CMK (cell line): ENCODE measurements around the gene ARHGAP32.
"Not testable (repeated sequence)": the region's sequence is repeated elsewhere in the genome, so short reads cannot be mapped to it uniquely, and the experiment has no call there.

Experiments used
- DNase-seq: peaks from one replicate; pipeline ENCODE4 v3.0.0-alpha.2; 2010; ENCODE audit warnings: low read depth

ARHGAP32 gene

DNA sequence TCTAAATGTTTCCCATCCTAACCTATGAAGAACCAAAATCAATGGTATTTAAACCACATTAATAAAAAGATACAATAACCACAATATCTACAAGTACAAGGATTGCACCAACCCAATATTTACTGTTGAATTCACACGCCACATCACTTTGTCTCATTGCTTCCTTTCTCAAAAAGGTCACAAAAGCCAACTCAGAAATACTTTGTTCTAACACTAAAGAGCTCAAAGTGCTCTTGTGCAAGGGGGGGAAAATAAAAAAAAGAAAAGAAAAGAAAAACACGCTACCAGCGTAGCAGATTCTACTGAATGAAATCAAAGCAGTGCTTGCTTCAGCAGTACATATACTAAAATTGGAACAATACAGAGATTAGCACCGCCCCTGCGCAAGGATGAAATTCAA, 10.5 kb upstream of the ARHGAP32 start:
- DNase-seq: no peak

DNA sequence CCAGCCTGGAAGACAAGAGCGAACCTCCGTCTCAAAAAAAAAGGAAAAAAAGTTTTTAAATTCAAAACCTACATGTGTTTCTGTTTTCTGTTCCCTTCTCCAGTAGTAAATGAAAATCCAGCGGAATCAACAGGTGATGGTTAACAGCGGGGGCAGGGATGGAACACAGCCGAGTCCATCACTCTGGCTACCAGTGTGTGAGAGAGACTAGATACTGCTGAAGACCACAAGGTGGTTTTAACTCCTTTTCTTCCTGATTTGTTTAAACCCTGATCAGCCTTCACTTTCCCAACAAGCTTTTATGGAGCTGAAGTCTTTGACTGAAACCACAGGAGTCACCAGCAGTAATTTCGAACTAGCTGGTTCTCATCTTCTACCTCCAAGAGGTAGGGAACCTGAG, 3.6 kb upstream of the ARHGAP32 start:
- DNase-seq: no peak

DNA sequence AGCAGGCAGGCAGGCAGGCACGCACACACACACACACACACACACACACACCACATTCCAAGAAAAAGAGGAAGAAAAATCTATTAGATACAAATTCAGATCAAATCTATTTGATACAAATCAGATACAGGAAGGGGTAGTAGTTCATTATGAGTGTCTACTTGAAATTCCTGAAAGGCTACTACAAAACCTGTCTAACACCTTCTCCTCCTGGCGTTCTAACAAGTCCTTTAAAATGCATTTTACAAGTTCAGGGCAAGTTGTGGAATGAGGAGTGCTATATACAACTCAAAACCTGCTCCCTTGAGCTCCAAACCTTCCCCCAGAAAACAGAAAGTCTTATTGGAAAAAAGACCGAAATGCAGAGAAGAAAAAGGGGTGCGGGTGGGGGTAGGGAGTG, 476 bp downstream of the ARHGAP32 start:
- DNase-seq: no peak

DNA sequence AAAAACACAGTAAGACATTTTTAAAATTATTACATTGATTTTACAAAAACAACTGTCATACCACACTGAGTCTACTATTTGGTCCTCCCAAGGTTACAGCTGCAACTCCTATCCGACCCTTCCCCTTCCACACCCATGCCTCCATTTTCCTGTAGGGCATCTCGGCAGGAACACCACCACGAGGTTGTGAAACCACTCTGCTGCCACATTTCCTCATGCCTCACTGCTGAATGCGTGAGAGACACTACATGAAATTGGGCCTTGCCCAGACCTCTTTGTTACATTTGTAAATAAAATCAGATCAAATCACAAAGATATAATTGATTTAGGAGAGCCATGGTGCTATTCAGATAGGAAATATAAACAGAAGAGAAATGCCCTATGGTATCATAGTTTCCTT, 2.0 kb downstream of the ARHGAP32 start:
- no peak for DNase-seq

DNA sequence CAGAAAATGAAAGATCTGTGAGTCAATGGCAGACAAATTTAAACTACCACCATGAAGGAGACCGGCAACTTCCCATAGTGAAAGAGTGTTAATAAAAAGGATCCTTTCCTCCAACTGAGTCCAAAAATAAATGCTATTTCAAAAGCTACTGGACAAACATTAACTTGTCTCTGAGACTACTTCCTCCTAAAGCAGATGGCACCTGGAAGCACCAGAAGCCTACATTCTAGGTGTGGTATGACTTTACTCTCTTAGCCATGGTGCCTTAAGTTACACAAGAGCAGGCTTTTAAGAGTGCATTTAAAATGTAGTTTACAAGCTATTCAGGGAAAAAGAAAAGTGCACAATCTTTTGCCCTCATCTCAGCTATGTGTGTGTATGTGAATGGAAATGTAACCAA, 2.5 kb downstream of the ARHGAP32 start:
- DNase-seq: no peak

DNA sequence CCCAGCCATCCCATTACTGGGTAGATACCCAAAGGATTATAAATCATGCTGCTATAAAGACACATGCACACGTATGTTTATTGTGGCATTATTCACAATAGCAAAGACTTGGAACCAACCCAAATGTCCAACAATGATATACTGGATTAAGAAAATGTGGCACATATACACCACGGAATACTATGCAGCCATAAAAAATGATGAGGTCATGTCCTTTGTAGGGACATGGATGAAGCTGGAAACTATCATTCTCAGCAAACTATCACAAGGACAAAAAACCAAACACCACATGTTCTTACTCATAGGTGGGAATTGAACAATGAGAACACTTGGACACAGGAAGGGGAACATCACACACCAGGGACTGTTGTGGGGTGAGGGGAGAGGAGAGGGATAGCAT, 7.0 kb downstream of the ARHGAP32 start:
- DNase-seq: not testable (repeated sequence)

DNA sequence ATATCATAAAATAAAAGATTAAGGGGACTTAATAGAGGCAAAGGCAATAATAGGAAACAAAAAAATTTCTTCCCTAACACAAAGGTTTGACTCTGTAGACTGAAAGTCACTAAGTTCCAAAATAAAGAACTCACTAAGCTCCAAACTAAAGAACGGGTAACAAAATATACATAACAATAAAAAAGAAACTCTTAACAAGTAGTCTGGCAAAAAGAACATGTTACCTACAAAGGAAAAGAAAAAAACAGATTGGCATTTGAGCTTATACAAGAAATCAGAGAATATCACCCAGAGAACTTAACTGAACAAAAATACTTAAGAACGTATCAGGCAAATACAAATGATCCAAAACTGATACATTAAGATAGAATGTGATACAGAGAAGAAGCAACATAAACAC, 7.5 kb downstream of the ARHGAP32 start:
- DNase-seq: no peak

DNA sequence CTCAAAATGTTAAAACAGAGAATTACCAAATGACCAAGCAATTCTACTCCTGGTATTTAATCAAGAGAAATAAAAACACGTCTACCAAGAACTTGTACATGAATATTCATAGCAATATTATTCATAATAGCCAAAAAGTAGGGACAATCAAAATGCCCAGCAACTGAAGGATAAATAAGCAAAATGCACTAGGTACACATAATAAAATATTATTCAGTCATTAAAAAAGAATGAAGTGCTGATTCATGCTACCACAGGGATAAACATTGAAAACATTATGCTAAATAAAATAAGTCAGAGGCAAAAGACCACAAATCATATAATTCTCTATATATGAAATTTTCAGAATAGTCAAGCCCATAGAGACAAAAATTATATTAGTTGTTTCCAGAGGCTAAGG, 24.8 kb downstream of the ARHGAP32 start:
- no peak for DNase-seq

DNA sequence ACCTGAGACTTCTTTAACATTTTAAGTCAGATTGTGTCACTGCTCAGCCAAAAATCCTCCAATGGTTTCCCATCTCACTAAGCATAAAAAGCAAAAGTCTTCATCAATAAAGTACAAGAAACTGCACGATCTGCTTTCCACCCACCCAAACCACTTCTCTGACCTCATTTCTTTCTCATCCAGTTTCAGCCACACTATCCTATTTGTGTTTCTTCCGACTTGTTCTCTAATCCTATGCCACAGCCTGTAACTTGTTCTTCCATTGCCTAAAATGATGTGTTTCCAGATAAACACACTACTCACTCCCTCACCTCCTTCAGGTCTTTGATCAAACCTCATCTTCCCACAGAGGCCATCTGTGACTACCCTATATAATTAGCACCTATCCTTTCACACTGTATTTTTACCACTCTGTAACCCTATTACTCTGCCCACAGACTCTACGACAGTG, 28.4 kb downstream of the ARHGAP32 start:
- DNase-seq: no peak

DNA sequence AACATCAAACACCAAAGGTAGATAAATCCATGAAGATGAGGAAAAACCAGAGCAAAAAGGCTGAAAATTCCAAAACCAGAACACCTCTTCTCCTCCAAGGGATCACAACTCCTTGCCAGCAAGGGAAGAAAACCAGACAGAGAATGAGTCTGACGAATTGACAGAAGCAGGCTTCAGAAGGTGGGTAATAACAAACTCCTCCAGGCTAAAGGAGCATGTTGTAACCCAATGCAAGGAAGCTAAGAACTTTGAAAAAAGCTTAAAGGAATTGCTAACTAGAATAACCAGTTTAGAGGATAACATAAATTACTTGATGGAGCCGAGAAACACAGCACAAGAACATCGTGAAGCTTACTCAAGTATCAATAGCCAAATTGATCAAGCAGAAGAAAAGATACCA, 35.0 kb downstream of the ARHGAP32 start:
- DNase-seq: not testable (repeated sequence)

DNA sequence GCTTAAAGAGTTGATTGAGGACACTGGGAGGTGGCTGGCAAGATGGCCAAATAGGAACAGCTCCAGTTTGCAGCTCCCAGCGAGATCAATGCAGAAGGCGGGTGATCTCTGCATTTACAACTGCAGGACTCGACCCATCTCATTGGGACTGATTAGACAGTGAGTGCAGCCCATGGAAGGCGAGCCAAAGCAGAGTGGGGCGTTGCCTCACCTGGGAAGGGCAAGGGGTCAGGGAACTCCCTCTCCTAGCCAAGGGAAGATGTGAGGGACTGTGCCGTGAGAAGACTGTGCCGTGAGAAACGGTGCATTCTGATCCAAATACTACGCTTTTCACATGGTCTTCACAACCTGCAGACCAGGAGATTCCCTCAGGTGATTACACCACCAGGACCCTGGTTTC, 36.4 kb downstream of the ARHGAP32 start:
- no peak for DNase-seq

DNA sequence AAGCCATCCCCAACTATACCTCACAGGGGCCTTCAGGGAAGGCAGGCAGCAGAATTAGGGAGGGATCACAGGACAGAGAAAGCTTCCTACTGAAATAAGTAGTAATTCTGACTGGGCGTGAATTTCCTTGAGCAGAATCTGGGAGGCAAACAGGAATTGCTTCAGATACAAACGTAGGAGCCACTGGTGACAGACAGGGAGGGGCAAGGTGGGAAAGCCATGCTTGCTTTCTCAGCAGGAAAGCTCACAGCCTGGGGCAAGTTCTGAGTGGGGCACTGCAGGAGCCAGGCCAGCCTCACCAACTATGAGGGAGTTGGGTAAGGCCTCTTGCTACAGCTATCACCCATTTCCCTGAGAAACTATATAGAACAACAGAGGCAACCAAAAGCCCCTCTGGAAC, 43.6 kb downstream of the ARHGAP32 start:
- no peak for DNase-seq

DNA sequence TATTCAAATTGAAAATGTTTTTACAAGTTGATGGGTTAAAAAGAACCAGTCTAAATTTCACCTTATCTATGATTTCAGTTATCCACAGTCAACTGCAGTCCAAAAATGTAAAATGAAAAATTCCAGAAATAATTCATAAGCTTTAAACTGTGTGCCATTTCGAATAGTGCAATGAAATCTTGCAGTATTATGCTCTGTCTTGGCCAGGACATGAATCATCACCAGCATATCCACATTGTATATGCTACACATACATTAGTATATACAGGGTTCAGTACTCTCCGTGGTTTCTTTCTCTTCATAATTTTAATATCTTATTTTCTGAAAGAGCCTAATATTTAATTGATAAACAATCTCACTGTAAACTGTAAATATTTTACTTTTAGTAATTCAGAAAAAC, 45.9 kb downstream of the ARHGAP32 start:
- no peak for DNase-seq

DNA sequence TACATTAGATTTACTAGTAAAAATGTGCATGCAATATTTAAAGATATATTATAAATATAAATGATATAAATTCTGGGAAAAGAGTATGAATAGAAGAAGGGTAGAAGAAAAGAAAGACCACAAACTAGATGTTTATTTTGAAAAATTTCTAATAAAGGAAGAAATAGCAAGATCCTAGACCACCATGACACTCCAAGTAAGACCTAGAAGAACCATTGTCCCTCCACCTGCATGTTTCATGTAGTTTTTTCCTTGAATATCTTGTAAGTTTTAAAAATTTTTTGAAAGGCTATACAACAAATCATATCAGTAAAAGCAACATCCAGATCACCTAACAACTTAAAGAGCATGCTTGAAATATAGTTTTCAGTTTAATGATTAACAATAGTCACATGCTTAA, 46.8 kb downstream of the ARHGAP32 start:
- no peak for DNase-seq

DNA sequence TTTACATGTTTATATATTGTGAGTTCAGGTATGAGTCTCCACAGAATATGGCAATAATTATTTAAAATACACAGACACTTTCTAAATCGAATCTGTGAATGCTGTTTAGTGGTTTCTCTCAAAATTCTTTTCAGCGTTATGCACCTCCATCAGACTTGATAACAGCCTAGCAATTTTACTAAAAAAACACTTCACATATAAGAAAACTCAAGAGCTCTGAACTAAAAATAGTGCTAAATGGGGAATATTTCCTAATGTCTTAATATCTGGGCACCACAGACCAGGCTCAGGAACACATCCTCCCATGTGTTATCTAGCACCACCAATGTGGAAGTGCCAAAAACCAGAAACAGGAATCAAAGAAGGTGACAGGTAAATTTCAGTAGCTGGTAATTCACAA, 47.9 kb downstream of the ARHGAP32 start:
- no peak for DNase-seq

DNA sequence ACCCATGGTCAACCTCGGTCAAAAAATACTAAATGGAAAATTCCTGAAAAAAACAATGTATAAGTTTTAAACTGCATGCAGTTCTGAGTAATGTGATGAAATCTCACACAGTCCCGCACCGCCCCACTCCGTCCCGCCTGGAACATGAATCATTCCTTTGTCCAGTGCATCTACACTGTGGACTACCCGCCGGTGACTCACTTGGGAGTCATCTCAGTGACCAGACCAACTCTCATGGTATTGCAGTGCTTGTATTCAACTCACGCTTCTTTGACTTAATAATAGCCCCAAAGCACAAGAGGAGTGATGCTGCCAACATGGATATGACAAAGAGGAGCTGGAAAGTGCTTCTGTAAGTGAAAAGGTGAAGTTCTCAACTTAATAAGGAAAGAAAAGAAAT, 48.8 kb downstream of the ARHGAP32 start:
- DNase-seq: no peak

DNA sequence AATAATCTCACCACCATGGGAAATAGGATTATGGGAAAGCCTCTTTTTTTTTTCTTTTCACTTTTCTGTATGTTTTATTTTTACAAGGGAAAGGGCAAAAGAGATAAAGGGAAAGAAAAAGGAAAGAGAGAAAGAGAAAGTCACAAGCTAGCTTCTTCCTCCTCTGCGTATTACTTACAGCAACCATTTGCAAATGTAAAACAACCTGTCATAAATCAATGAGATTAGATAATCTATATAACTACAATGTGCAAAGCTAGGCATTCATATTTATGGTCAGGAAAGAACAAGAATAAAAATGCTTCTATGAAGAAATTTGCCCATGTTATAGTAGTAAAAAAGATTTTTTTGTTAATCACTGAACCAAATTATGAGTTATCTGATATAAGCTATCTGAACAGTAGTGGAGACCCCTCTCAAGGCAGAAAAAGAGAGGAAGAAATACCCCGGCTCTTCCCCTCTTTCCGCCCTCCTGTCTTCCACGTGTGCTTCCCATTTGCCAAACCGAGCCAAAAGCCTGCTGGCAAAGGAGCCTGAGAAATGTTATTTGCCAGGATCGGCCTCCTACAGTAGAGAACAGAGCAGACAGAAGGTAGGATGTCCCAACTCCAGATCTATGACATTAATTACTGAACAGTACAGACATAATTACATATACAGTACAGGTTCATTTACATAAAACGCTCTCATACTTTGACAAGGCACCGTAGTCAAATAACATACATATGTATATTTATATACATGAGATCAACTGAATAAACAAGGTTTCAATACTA, 50.2 kb downstream of the ARHGAP32 start:
- DNase-seq: no peak

DNA sequence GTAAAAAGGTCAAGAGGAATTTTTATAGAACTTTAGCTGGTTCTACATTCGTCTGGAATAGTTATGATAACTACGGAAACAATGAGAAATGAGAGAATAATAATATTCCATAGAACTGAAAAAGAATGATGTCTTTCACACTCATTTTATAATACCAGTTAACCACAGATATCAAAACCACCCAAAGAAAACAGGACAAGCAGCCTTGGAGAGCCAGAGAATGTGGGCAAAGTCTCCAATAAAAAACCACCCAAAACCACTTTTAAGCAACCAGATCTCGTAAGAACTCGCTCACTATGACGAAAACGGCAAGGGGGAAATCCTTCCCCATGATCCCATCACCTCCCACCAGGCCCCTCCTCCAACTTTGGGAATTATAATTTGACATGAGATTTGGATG, 60.8 kb downstream of the ARHGAP32 start:
- DNase-seq: no peak

DNA sequence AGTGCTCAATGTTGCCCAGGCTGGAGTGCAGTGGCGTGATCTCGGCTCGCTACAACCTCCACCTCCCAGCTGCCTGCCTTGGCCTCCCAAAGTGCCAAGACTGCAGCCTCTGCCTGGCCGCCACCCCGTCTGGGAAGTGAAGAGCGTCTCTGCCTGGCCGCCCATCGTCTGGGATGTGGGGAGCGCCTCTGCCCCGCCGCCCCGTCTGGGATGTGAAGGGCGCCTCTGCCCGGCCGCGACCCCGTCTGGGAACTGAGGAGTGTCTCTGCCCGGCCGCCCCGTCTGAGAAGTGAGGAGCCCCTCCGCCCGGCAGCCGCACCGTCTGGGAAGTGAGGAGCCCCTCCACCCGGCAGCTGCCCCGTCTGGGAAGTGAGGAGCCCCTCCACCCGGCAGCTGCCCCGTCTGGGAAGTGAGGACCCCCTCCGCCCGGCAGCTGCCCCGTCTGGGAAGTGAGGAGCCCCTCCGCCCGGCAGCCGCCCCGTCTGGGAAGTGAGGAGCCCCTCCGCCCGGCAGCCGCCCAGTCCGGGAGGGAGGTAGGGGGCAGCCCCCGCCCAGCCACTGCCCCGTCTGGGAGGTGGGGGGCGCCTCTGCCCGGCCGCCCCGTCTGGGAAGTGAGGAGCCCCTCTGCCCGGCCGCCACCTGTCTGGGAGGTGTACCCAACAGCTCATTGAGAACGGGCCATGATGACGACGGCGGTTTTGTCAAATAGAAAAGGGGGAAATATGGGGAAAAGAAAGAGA, 63.1 kb downstream of the ARHGAP32 start:
- DNase-seq: not testable (repeated sequence)

DNA sequence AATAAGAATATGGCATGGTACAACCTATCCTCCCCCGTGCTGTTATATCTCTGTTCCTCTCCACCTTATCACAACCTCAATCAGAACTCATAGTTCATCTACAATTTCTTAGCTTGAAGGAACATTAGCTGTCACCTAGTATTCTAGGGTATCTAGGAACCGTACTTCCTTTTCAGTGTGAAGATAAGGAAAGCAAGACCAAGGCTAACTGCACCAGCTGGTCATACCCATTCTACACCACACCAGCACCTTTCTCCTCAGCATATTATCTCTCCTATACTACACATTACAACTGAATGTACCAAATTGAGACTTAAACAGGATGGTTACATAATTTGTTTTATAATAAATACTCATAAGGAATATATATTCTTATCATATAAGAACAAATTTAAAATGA, 73.1 kb downstream of the ARHGAP32 start:
- DNase-seq: no peak

DNA sequence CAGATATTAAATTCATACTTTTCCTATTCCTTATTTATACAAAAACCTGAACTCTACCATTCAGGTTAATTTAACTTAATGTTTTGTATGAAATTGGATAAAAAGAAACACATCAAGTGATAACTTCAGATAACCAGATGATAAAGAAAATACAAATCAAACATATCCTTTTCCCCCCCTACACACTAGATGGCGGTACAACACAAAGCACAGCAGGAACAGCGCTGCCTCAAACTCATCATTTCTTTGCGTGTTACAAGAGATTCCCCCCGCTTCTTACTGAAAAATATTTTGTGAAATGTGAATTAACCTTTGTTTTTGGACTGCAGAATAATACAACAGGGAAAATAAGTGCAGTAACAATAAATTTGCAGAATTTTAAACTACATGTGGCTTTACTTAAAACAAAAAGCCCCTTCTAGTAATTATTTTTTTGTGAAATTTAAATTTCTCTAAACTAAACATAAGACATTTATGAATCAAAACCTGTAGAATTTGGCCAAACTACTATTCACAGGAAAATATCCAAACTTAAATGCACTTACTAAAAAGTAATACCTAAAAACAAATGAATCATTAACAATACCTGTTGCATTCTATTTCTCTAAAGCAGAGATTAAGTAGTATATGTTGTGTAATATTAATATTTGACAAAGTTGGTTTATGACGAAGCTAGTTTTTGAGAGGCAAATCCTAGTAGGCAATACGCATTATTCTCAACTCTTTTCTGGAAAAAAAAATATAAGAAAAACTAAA, 74.4 kb downstream of the ARHGAP32 start:
- no peak for DNase-seq

DNA sequence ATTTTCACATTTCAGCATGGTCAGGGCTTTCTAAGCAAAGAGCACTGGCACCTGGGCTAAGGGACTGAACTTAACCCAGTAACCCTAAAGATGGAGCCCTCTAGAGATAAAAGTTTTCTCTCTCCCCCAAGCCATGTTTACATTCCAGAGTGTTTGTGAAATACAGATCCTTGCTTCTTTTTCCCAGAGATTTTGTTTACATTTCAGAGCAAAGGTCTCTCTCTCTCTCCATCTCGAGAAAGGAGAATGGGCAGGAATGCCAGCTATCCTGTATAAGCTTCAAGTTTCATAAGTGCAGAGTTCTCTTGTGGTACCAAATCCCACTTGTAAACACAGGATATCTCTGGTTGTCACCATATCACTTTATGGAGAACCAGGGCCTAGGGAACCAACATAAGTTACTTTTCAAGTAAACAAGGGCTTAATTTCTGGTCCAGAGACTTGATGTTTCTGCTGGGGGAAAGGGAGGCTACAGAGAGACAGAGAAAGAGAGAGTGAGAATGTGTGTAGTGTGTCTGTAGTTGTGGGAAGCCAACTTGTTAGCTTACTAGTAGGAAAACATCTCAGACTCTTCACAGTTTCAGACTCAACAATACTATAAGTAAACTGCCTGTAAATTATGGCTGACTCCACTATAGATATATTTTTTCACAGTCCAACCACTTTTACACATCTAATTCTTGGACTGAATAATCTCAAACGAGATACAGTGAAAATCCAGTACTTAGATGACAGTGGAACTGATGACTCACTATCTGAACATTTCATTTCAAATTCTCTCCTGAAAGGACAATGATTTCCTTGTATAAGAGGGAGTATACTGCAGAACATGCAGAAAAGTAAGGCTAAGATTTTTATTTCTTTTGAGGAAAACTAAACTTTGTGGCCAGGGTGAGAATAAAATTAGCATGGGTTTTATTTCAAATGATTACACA, 76.2 kb downstream of the ARHGAP32 start:
- DNase-seq: no peak
